Caco-2 (cell line): Measurements from ENCODE around the gene ATXN1. TPM values are rescaled to one million over a fixed set of nuclear protein-coding genes. Genes with fewer than 3 reads are reported as not detected.

ENCODE experiments used
- BruUV-seq: library from RNA; stranded (reverse); fragments of 400-500 nt; replicated peaks from 2 replicates; lab custom pipeline; 2021; lab: Mats Ljungman, UMichigan
- CTCF ChIA-PET: fragments of 300-600 bp; sonication (Branson Sonifier 250); formaldehyde crosslinking; loops from one replicate; lab custom pipeline; 2022; ENCODE audit warnings: antibody characterized with exemption; lab: Charles Lee
- POLR2A ChIA-PET: fragments of 300-600 bp; sonication (Branson Sonifier 250); formaldehyde crosslinking; loops from one replicate; lab custom pipeline; 2022; ENCODE audit warnings: antibody characterized with exemption; lab: Charles Lee
- DNase-seq, 2 experiments: peaks; one replicate each; pipeline versions ENCODE4 v3.0.0 to v3.0.0-alpha.2; 2020 to 2022
- H3K27me3 ChIP-seq: replicated peaks from 2 replicates; pipeline ENCODE4 v1.6.0; 2011; ENCODE audit warnings: low read length; ENCODE audit not compliant: control insufficient read depth, insufficient read depth
- H3K36me3 ChIP-seq: 2 replicates; pipeline ENCODE4 v1.5.1; 2011; ENCODE audit warnings: low read length; ENCODE audit not compliant: control insufficient read depth, insufficient read depth
- H3K4me1 ChIP-seq: fragments of 250-450 bp; sonication (Bioruptor Pico); 2 replicates; pipeline ENCODE4 v1.5.1; 2020; ENCODE audit warnings: mild to moderate bottlenecking
- H3K4me3 ChIP-seq: 2 replicates; pipeline ENCODE4 v1.5.1; 2011; ENCODE audit warnings: low read depth, mild to moderate bottlenecking, control low read depth, low read length
- H3K9me3 ChIP-seq: fragments of 250-450 bp; sonication (Bioruptor Pico); 2 replicates; pipeline ENCODE4 v1.5.1; 2020; ENCODE audit warnings: mild to moderate bottlenecking, moderate library complexity
- H3K27ac Mint-ChIP-seq: one replicate; pipeline ENCODE4 v1.8.0; 2022; ENCODE audit warnings: mixed read lengths; ENCODE audit not compliant: unreplicated experiment
- H3K27me3 Mint-ChIP-seq: one replicate; pipeline ENCODE4 v1.8.0; 2022; ENCODE audit warnings: mixed read lengths; ENCODE audit not compliant: insufficient read depth, unreplicated experiment
- H3K36me3 Mint-ChIP-seq: one replicate; pipeline ENCODE4 v1.8.0; 2022; ENCODE audit warnings: mild to moderate bottlenecking, mixed read lengths; ENCODE audit not compliant: insufficient read depth, unreplicated experiment
- H3K4me1 Mint-ChIP-seq: one replicate; pipeline ENCODE4 v1.8.0; 2022; ENCODE audit warnings: low read depth, mixed read lengths; ENCODE audit not compliant: unreplicated experiment
- H3K4me3 Mint-ChIP-seq: one replicate; pipeline ENCODE4 v1.8.0; 2022; ENCODE audit warnings: mild to moderate bottlenecking, moderate library complexity, mixed read lengths; ENCODE audit not compliant: unreplicated experiment
- H3K9me3 Mint-ChIP-seq: one replicate; pipeline ENCODE4 v1.8.0; 2022; ENCODE audit warnings: mixed read lengths; ENCODE audit not compliant: unreplicated experiment
- CTCF ChIP-seq, 2 experiments: fragments of 200-600 bp in 1 of 2; IDR thresholded peaks; 1 replicate in 1 of 2; 2 replicates in 1 of 2; pipeline versions ENCODE4 v1.5.1 to v1.8.0; 2011 to 2022; ENCODE audit warnings: antibody characterized with exemption in 1 of 2, control low read depth in 1 of 2, inconsistent platforms in 1 of 2, low read depth in 1 of 2, low read length in 1 of 2, mild to moderate bottlenecking in 1 of 2, moderate library complexity in 1 of 2; ENCODE audit not compliant: insufficient read depth in 1 of 2, severe bottlenecking in 1 of 2, unreplicated experiment in 1 of 2
- intact Hi-C: fragments of 100-400 bp; cut with micrococcal nuclease; formaldehyde crosslinking; loops from one replicate; pipeline ENCODE4 v1.10.0; 2022; ENCODE audit not compliant: unreplicated experiment
- total RNA-seq: library from RNA; stranded (reverse); gene quantifications from 2 replicates; pipeline ENCODE4 v1.2.3, GENCODE V29; 2022

Gene ATXN1
- total RNA-seq, 1 experiment from 2014 or later: 14.2 TPM

- intact Hi-C loops: loop anchor here (5.0 kb wide), 1 partner anchor 40 kb away; no protein-coding TSS in a partner anchor
- CTCF ChIA-PET: interaction anchor here (1.0 to 1.6 kb wide), 3 partner anchors 8 to 289 kb away, joined by 3 to 4 read pairs (median 3); partner anchors contain the start of gene ATXN1
- no peaks in the 10 kb centered on the region for H3K9me3 Mint-ChIP-seq
Measured at GRCh38 chr6:16472349-16473069, 288.8 kb downstream of the ATXN1 start.

GRCh38 chr6:16471910-16472297, 289.4 kb downstream of the ATXN1 start:
- Mint-ChIP-seq H3K4me3 (peak overlapping the region; percentile 28), H3K27me3 (no peaks in the 10 kb centered on the region), H3K36me3 (no peaks in the 10 kb centered on the region), H3K9me3 (no peaks in the 10 kb centered on the region), H3K27ac (peak overlapping the region; percentile 61), H3K4me1 (peaks cover 34% of the 10 kb centered on the region)
- CTCF ChIA-PET: interaction anchor here (1.0 to 1.6 kb wide), 2 partner anchors 9 to 290 kb away, joined by 3 to 4 read pairs; partner anchors contain the start of gene ATXN1
- Histone ChIP-seq H3K9me3 (no peaks in the 10 kb centered on the region), H3K27me3 (no peaks in the 10 kb centered on the region), H3K36me3 (no peaks in the 10 kb centered on the region), H3K4me3 (no peak overlapping the region), H3K4me1 (peaks cover 40% of the 10 kb centered on the region)
- POLR2A ChIA-PET: interaction anchor here (0.6 kb wide), 1 partner anchor 1001 kb away, joined by 3 read pairs; no protein-coding TSS in a partner anchor
- intact Hi-C loops: loop anchor here (5.0 kb wide), 1 partner anchor 40 kb away; no protein-coding TSS in a partner anchor
- TF ChIP-seq CTCF (IDR thresholded peaks at IDR 0.05; ENCODE audit: insufficient read depth in 1 of 2, low read depth in 1 of 2, low read length in 1 of 2, severe bottlenecking in 1 of 2, unreplicated experiment in 1 of 2): no peak
- no TSS peak for BruUV-seq
- no peak for DNase-seq

More at GRCh38 chr6:16472349-16473069, 288.8 kb downstream of the ATXN1 start:
- H3K4me1 Mint-ChIP-seq: peaks cover 34% of the 10 kb centered on the region
- no peaks in the 10 kb centered on the region for H3K9me3 ChIP-seq
- H3K27ac Mint-ChIP-seq: peak overlapping the region; percentile 61
- H3K4me1 ChIP-seq: peaks cover 46% of the 10 kb centered on the region
- peak overlapping the region; percentile 28 for H3K4me3 Mint-ChIP-seq
- no TSS peak for BruUV-seq
- H3K4me3 ChIP-seq: no peak overlapping the region
- H3K27me3 ChIP-seq: no peaks in the 10 kb centered on the region
- no peaks in the 10 kb centered on the region for H3K36me3 ChIP-seq
- no peak for TF ChIP-seq CTCF (IDR thresholded peaks at IDR 0.05; ENCODE audit: insufficient read depth in 1 of 2, low read depth in 1 of 2, low read length in 1 of 2, severe bottlenecking in 1 of 2, unreplicated experiment in 1 of 2)
- peak; percentile 46 to 60 for DNase-seq
- POLR2A ChIA-PET: interaction anchor here (0.5 to 0.6 kb wide), 2 partner anchors 287 to 1001 kb away, joined by 3 to 5 read pairs; no protein-coding TSS in a partner anchor
- no peaks in the 10 kb centered on the region for H3K36me3 Mint-ChIP-seq
- H3K27me3 Mint-ChIP-seq: no peaks in the 10 kb centered on the region

GRCh38 chr6:16471222-16471909, 289.9 kb downstream of the ATXN1 start:
- intact Hi-C loops: loop anchor here (5.0 kb wide), 1 partner anchor 39 kb away; no protein-coding TSS in a partner anchor
- no TSS peak for BruUV-seq
- Mint-ChIP-seq H3K27me3 (no peaks in the 10 kb centered on the region), H3K9me3 (no peaks in the 10 kb centered on the region), H3K27ac (peak overlapping the region; percentile 61), H3K4me3 (peak overlapping the region; percentile 13), H3K36me3 (no peaks in the 10 kb centered on the region), H3K4me1 (peaks cover 34% of the 10 kb centered on the region)
- POLR2A ChIA-PET: no interaction called here
- TF ChIP-seq CTCF (IDR thresholded peaks at IDR 0.05; ENCODE audit: insufficient read depth in 1 of 2, low read depth in 1 of 2, low read length in 1 of 2, severe bottlenecking in 1 of 2, unreplicated experiment in 1 of 2): no peak
- CTCF ChIA-PET: interaction anchor here (0.7 to 1.6 kb wide), 2 partner anchors 97 to 290 kb away, joined by 4 to 6 read pairs; partner anchors contain the start of gene ATXN1
- no peaks in the 10 kb centered on the region for H3K36me3 ChIP-seq
- DNase-seq: peak in 1 of 2 experiments; percentile 10
- H3K4me1 ChIP-seq: peaks cover 40% of the 10 kb centered on the region
- H3K27me3 ChIP-seq: no peaks in the 10 kb centered on the region
- H3K9me3 ChIP-seq: no peaks in the 10 kb centered on the region
- H3K4me3 ChIP-seq: no peak overlapping the region
